WTC11 (cell line): Measurements from ENCODE around the gene CKB. TPM values are rescaled to one million over a fixed set of nuclear protein-coding genes. Genes with fewer than 3 reads are reported as not detected.

Source experiments
- ATAC-seq: fragments of 200-7000 bp; cut with Tn5 transposase; 2 replicates; pipeline ENCODE4 v1.10.0; 2021; ENCODE audit warnings: mild to moderate bottlenecking, moderate library complexity
- CTCF ChIA-PET: fragments of 300-600 bp; sonication (Branson Sonifier 250); formaldehyde crosslinking; loops from one replicate; lab custom pipeline; 2021; ENCODE audit warnings: antibody characterized with exemption; lab: Charles Lee
- POLR2A ChIA-PET: fragments of 350-600 bp; sonication (Branson Sonifier 250); formaldehyde crosslinking; loops from one replicate; lab custom pipeline; 2021; ENCODE audit warnings: antibody characterized with exemption; lab: Charles Lee
- DNase-seq: peaks from one replicate; pipeline ENCODE4 v3.0.0; 2021; ENCODE audit warnings: low spot score
- H3K27ac Mint-ChIP-seq: 2 replicates; pipeline ENCODE4 v1.8.0; 2021; ENCODE audit warnings: mixed read lengths
- H3K27me3 Mint-ChIP-seq: 2 replicates; pipeline ENCODE4 v1.8.0; 2021; ENCODE audit warnings: low read depth, mild to moderate bottlenecking, moderate library complexity, mixed read lengths
- H3K36me3 Mint-ChIP-seq: 2 replicates; pipeline ENCODE4 v1.8.0; 2021; ENCODE audit warnings: mixed read lengths
- H3K4me1 Mint-ChIP-seq: 2 replicates; pipeline ENCODE4 v1.8.0; 2022; ENCODE audit warnings: mixed read lengths
- H3K4me3 Mint-ChIP-seq: 2 replicates; pipeline ENCODE4 v1.8.0; 2021; ENCODE audit warnings: mild to moderate bottlenecking, moderate library complexity, mixed read lengths
- H3K9me3 Mint-ChIP-seq: 2 replicates; pipeline ENCODE4 v1.8.0; 2021; ENCODE audit warnings: mixed read lengths
- CBFB ChIP-seq: sonication (generic); formaldehyde crosslinking; IDR thresholded peaks from 2 replicates; pipeline ENCODE4 v1.8.1; 2022; ENCODE audit warnings: mild to moderate bottlenecking, low read depth, missing genetic modification reagents
- CDX4 ChIP-seq: fragments of 250-450 bp; sonication (Bioruptor Pico); IDR thresholded peaks from 2 replicates; pipeline ENCODE4 v1.9.0; 2021; ENCODE audit warnings: moderate library complexity, mild to moderate bottlenecking, inconsistent platforms, borderline replicate concordance
- CREB1 ChIP-seq: sonication (generic); formaldehyde crosslinking; IDR thresholded peaks from 2 replicates; pipeline ENCODE4 v1.8.0; 2023; ENCODE audit warnings: mild to moderate bottlenecking, missing genetic modification reagents
- E2F5 ChIP-seq: sonication (generic); formaldehyde crosslinking; IDR thresholded peaks from 2 replicates; pipeline ENCODE4 v1.8.1; 2022; ENCODE audit warnings: mild to moderate bottlenecking, moderate library complexity, missing genetic modification reagents
- ELF4 ChIP-seq: sonication (generic); formaldehyde crosslinking; IDR thresholded peaks from 2 replicates; pipeline ENCODE4 v1.8.1; 2022; ENCODE audit warnings: low read depth, mild to moderate bottlenecking, moderate library complexity, missing genetic modification reagents
- EMX1 ChIP-seq: fragments of 250-450 bp; sonication (Bioruptor Pico); IDR thresholded peaks from 2 replicates; pipeline ENCODE4 v1.8.0; 2021; ENCODE audit warnings: mild to moderate bottlenecking
- FOXK1 ChIP-seq: sonication (generic); formaldehyde crosslinking; IDR thresholded peaks from 2 replicates; pipeline ENCODE4 v1.8.0; 2022; ENCODE audit warnings: mild to moderate bottlenecking, moderate library complexity, missing genetic modification reagents
- FOXP4 ChIP-seq: sonication (generic); formaldehyde crosslinking; IDR thresholded peaks from 2 replicates; pipeline ENCODE4 v1.8.0; 2022; ENCODE audit warnings: mild to moderate bottlenecking, missing genetic modification reagents
- GABPB1 ChIP-seq: sonication (generic); formaldehyde crosslinking; IDR thresholded peaks from 2 replicates; pipeline ENCODE4 v1.8.1; 2023; ENCODE audit warnings: mild to moderate bottlenecking, missing genetic modification reagents
- HMGA2 ChIP-seq: fragments of 250-450 bp; sonication (Bioruptor Pico); IDR thresholded peaks from 2 replicates; pipeline ENCODE4 v1.4.0; 2021; ENCODE audit warnings: mild to moderate bottlenecking, moderate library complexity
- MXD4 ChIP-seq: fragments of 250-450 bp; sonication (Bioruptor Pico); IDR thresholded peaks from 2 replicates; pipeline ENCODE4 v1.8.0; 2021; ENCODE audit warnings: mild to moderate bottlenecking, moderate library complexity, borderline replicate concordance
- MYBL2 ChIP-seq: sonication (generic); formaldehyde crosslinking; IDR thresholded peaks from 2 replicates; pipeline ENCODE4 v1.8.1; 2023; ENCODE audit warnings: mild to moderate bottlenecking, moderate library complexity, missing genetic modification reagents
- NFYB ChIP-seq: sonication (generic); formaldehyde crosslinking; conservative IDR thresholded peaks from 2 replicates; pipeline ENCODE4 v1.8.0; 2022; ENCODE audit warnings: low read depth, missing genetic modification reagents
- NR2C2 ChIP-seq: sonication (generic); formaldehyde crosslinking; IDR thresholded peaks from 2 replicates; pipeline ENCODE4 v1.8.0; 2022; ENCODE audit warnings: mild to moderate bottlenecking, missing genetic modification reagents
- OVOL2 ChIP-seq: fragments of 250-450 bp; sonication (Bioruptor Pico); IDR thresholded peaks from 2 replicates; pipeline ENCODE4 v1.9.0; 2021; ENCODE audit warnings: mild to moderate bottlenecking, borderline replicate concordance
- RELA ChIP-seq: sonication (generic); formaldehyde crosslinking; IDR thresholded peaks from 2 replicates; pipeline ENCODE4 v1.8.1; 2022; ENCODE audit warnings: missing genetic modification reagents, mild to moderate bottlenecking, borderline replicate concordance
- SMAD3 ChIP-seq: sonication (generic); formaldehyde crosslinking; IDR thresholded peaks from 2 replicates; pipeline ENCODE4 v1.8.0; 2022; ENCODE audit warnings: missing genetic modification reagents, mild to moderate bottlenecking, borderline replicate concordance
- TCF7 ChIP-seq: sonication (generic); formaldehyde crosslinking; IDR thresholded peaks from 2 replicates; pipeline ENCODE4 v1.8.0; 2022; ENCODE audit warnings: mild to moderate bottlenecking, low read depth, missing genetic modification reagents, moderate library complexity
- USF2 ChIP-seq: sonication (generic); formaldehyde crosslinking; IDR thresholded peaks from 2 replicates; pipeline ENCODE4 v1.8.1; 2023; ENCODE audit warnings: mild to moderate bottlenecking, missing genetic modification reagents, moderate library complexity
- ZBTB21 ChIP-seq: sonication (generic); formaldehyde crosslinking; IDR thresholded peaks from 2 replicates; pipeline ENCODE4 v1.8.1; 2023; ENCODE audit warnings: mild to moderate bottlenecking, missing genetic modification reagents, borderline replicate concordance
- ZNF121 ChIP-seq: sonication (generic); formaldehyde crosslinking; IDR thresholded peaks from 2 replicates; pipeline ENCODE4 v1.8.0; 2023; ENCODE audit warnings: missing genetic modification reagents
- ZNF138 ChIP-seq: sonication (generic); formaldehyde crosslinking; conservative IDR thresholded peaks from 2 replicates; pipeline ENCODE4 v1.8.1; 2022; ENCODE audit warnings: mild to moderate bottlenecking, moderate library complexity, missing genetic modification reagents
- total RNA-seq: library from RNA; stranded (reverse); gene quantifications from 3 replicates; pipeline ENCODE4 v1.2.3, GENCODE V29; 2021
- TF ChIP-seq, protein P1 (sequence below): sonication (generic); formaldehyde crosslinking; IDR thresholded peaks from 2 replicates; pipeline ENCODE4 v1.8.1; 2023; ENCODE audit warnings: mild to moderate bottlenecking, missing genetic modification reagents
- TF ChIP-seq, protein P2 (sequence below): sonication (generic); formaldehyde crosslinking; IDR thresholded peaks from 2 replicates; pipeline ENCODE4 v1.8.1; 2023; ENCODE audit warnings: mild to moderate bottlenecking, missing genetic modification reagents, borderline replicate concordance

Gene CKB
- total RNA-seq, 1 experiment from 2014 or later, result 555 TPM

DNA sequence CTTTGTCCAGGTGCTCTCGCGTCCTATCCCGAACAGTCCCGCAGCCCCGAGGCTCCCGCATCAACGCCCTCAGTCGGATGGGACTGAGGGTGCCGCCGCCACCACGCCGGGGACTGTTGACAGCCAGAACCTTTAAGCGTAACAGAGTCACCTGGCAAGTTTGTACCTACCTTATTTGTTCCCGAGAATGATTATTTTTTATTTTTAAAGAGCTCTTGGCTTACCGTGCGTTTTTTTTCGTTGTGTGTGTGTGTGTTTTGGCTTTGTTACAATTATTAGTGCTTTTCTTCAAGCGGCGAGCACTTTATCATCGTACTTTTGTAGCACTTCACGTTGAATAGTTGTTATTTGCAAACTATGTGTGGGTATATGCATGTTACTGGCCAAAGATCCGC is 40.6 kb upstream of the CKB start:
- POLR2A ChIA-PET, result no interaction called here
- no peak for DNase-seq
- Mint-ChIP-seq H3K27ac (peak overlapping the region; percentile 87), H3K4me3 (peak overlapping the region; percentile 97)
- CTCF ChIA-PET, result interaction anchor here (0.6 kb wide), 1 partner anchor 276 kb away, joined by 4 read pairs; no protein-coding TSS in a partner anchor
- no peak for TF ChIP-seq NR2C2
- TF ChIP-seq E2F5 (CRISPR knock-in tag), result 0 out of 2 replicates have a peak, but pooled peaks have one; percentile 2
- TF ChIP-seq, all 79 proteins: peak for 1
- peaks cover 32% of the 10 kb centered on the region for H3K4me1 Mint-ChIP-seq
- peaks cover 22% of the 10 kb centered on the region for H3K36me3 Mint-ChIP-seq
- peak; percentile 60; the same call in 1 of the 2 replicates for ATAC-seq
- H3K27me3 Mint-ChIP-seq, result no peaks in the 10 kb centered on the region
- H3K9me3 Mint-ChIP-seq, result no peaks in the 10 kb centered on the region

DNA sequence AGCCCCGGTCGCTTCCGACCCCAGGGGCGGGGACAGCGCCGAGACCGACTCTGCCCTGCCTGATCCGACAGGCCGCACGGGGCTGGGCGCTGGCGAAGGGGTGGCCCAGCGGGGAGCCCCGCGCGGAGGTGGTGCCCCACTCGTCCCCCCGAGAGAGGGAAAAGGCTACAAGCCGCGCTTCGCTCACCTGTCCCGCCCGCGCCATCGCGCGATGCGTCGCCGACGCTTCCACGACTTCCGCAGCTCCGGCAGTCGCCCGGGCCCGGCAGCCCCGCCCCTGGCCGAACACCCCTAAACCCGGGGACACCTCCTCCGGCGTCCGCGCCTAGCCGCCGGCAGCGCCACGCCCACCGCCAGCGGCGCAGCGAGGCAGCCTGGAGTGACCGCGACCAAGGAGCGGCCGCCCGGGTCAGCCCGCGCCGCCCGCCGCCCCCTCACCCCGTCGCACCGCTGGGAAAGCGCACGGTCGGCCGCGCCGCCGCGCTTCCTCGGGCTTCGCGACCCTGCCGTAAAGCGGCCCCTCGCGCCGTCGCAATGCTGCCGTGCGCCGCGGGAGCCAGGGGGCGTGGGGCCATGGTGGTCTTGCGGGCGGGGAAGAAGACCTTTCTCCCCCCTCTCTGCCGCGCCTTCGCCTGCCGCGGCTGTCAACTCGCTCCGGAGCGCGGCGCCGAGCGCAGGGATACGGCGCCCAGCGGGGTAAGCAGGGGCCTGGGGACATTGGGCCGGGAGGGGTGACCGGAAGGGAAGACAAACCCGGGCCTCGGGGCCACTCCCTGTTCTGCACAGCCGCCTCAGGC is 40.0 kb upstream of the CKB start, which contains the start of the genes BAG5 and COA8:
TSS of gene BAG5 (minus strand) at position 229 of the 797 bp plus-strand sequence. CDS start 1,493 bp downstream, outside the sequence.
TSS of gene COA8 (plus strand) at position 532 of the 797 bp plus-strand sequence. CDS start at position 574, 42 bp downstream.
- peak within 1 kb of the TSS; percentile 98 for H3K4me3 Mint-ChIP-seq
- H3K27ac Mint-ChIP-seq, result peak within 1 kb of the TSS; percentile 95
- peak; percentile 79 for ATAC-seq
- POLR2A ChIA-PET, result interaction anchor here (1.3 to 1.5 kb wide), 3 partner anchors 9 to 32 kb away, joined by 3 to 6 read pairs (median 3); no protein-coding TSS in a partner anchor
- H3K36me3 Mint-ChIP-seq, result peaks cover 22% of the 10 kb centered on the region
- peak; percentile 87 for DNase-seq
- no peaks in the 10 kb centered on the region for H3K27me3 Mint-ChIP-seq
- peaks cover 27% of the 10 kb centered on the region for H3K4me1 Mint-ChIP-seq
- no peaks in the 10 kb centered on the region for H3K9me3 Mint-ChIP-seq
- CTCF ChIA-PET, result interaction anchor here (0.9 to 2.2 kb wide), 7 partner anchors 10 to 153 kb away, joined by 3 to 15 read pairs (median 6); partner anchors contain the start of genes CKB, KLC1, XRCC3 and ZFYVE21
- TF ChIP-seq USF2 (CRISPR knock-in tag) (no peak), ZNF121 (0 out of 2 replicates have a peak, but pooled peaks have one; percentile 50), CREB1 (no peak), SMAD3 (CRISPR knock-in tag) (no peak), TCF7 (CRISPR knock-in tag) (peak; percentile 37; the same call in 1 of the 2 replicates), CDX4 (CRISPR knock-in tag) (no peak), OVOL2 (CRISPR knock-in tag) (no peak), FOXK1 (CRISPR knock-in tag) (peak; percentile 88), GABPB1 (no peak; the same call in 1 of the 2 replicates), EMX1 (CRISPR knock-in tag) (no peak), CBFB (CRISPR knock-in tag) (0 out of 2 replicates have a peak, but pooled peaks have one; percentile 62), ELF4 (CRISPR knock-in tag) (0 out of 2 replicates have a peak, but pooled peaks have one; percentile 32), HMGA2 (no peak), ZBTB21 (no peak), MYBL2 (CRISPR knock-in tag) (peak; percentile 71; the same call in 1 of the 2 replicates), NFYB (CRISPR knock-in tag) (no peak), FOXP4 (CRISPR knock-in tag) (peak; percentile 27; the same call in 1 of the 2 replicates), RELA (CRISPR knock-in tag) (no peak), NR2C2 (no peak), ZNF138 (CRISPR knock-in tag) (0 out of 2 replicates have a peak, but pooled peaks have one; percentile 38), MXD4 (CRISPR knock-in tag) (no peak)
- TF ChIP-seq, protein P1, sequence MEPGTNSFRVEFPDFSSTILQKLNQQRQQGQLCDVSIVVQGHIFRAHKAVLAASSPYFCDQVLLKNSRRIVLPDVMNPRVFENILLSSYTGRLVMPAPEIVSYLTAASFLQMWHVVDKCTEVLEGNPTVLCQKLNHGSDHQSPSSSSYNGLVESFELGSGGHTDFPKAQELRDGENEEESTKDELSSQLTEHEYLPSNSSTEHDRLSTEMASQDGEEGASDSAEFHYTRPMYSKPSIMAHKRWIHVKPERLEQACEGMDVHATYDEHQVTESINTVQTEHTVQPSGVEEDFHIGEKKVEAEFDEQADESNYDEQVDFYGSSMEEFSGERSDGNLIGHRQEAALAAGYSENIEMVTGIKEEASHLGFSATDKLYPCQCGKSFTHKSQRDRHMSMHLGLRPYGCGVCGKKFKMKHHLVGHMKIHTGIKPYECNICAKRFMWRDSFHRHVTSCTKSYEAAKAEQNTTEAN (CRISPR knock-in tag), result 0 out of 2 replicates have a peak, but pooled peaks have one; percentile 58
- TF ChIP-seq, protein P2, sequence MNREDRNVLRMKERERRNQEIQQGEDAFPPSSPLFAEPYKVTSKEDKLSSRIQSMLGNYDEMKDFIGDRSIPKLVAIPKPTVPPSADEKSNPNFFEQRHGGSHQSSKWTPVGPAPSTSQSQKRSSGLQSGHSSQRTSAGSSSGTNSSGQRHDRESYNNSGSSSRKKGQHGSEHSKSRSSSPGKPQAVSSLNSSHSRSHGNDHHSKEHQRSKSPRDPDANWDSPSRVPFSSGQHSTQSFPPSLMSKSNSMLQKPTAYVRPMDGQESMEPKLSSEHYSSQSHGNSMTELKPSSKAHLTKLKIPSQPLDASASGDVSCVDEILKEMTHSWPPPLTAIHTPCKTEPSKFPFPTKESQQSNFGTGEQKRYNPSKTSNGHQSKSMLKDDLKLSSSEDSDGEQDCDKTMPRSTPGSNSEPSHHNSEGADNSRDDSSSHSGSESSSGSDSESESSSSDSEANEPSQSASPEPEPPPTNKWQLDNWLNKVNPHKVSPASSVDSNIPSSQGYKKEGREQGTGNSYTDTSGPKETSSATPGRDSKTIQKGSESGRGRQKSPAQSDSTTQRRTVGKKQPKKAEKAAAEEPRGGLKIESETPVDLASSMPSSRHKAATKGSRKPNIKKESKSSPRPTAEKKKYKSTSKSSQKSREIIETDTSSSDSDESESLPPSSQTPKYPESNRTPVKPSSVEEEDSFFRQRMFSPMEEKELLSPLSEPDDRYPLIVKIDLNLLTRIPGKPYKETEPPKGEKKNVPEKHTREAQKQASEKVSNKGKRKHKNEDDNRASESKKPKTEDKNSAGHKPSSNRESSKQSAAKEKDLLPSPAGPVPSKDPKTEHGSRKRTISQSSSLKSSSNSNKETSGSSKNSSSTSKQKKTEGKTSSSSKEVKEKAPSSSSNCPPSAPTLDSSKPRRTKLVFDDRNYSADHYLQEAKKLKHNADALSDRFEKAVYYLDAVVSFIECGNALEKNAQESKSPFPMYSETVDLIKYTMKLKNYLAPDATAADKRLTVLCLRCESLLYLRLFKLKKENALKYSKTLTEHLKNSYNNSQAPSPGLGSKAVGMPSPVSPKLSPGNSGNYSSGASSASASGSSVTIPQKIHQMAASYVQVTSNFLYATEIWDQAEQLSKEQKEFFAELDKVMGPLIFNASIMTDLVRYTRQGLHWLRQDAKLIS (CRISPR knock-in tag), result no peak
